GDM1 (cell line): Measurements from ENCODE around the gene TRPV3.
"Not testable (repeated sequence)": the region's sequence is repeated elsewhere in the genome, so short reads cannot be mapped to it uniquely, and the experiment has no call there.

Experiments used
- DNase-seq: peaks from one replicate; lab custom pipeline; 2025; lab: John Stamatoyannopoulos, UW

TRPV3 gene

DNA sequence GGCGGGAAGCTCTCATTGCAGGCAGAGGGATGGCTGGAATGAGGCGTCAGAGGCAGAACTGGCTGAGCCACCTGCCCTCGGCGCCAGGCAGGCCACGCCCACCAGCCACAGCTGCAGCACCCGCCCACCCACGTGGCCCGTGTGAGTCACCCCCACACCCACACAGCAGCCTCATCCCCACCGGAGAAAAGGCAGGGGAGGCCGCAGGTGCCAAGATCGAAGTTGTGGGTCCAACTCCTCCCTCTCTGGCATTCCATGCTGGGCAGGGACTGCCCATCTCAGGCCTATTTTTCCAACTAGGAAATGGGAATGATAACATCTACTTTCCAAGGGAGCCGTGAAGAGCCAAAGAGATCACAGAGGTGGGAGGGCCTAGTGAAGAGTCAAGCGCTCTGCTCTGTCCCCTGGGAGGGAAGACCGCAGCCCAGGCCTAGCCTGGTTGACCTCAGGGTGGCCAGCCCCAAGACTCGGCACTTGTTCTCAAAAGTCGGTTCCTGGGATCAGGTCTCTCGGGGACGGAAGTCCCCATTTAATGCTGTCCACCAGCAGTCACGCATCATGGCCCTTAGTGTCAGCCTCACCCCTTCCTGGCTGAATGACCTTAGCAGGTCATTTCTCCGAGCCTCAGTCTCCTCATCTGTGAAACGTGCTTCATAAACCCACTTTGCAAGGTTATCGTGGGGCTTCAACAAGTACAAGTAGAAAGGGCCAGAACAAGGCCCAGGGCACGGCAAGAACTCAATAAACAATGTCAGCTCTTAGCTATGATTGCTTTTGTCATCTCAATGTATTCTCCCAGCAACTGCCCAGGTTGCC lies at the start of gene TRPV3:
TSS of gene TRPV3 (minus strand) at position 45 of the 816 bp plus-strand sequence. CDS start 2,962 bp downstream, outside the sequence.
- DNase-seq: no peak

- DNase-seq: no peak
These were observed 46.3 kb upstream of the TRPV3 start for GRCh38 chr17:3603870-3604259.

- DNase-seq: no peak
These were observed 45.7 kb upstream of the TRPV3 start for GRCh38 chr17:3603119-3603869.

DNA sequence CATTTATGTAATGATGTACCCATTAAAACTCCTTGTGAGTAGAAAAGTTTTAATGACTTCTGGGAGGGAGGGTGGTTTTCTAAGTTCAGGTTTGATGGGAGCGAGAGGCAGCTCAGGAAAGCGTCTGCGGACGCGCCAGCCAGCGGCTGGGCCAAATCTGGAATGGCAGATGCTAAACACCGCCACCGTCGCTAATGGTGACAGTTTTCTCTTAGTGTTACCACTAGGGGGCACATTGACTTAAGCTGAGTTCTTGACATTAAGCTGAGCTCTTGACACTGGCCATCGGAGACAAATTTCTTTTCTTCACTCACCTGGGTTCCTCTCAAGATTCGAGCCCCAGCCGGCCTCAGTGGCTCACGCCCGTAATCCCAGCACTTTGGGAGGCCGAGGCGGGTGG lies 44.9 kb upstream of the TRPV3 start:
- DNase-seq: peak; percentile 40

GRCh38 chr17:3600529-3601205 lies 43.1 kb upstream of the TRPV3 start:
- DNase-seq: no peak

DNA sequence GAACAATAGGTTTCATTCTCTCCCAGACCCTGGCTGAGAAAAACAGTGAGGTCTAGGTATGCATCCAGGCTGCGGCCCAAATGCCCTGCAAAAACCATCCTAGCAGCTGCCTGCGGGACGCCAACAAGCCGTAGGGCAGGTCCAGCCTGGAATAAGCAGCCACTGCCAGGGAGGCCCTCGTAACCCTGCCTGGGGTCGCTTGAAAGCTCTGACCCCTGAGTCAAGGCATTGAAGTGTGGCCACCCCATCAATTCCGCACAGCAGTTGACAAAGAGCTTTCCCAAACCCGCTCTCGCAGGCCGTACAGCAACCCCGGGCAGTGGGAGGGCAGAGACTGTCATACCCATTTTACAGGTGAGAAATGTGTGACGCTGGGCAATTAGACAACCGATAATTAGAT lies 40.5 kb upstream of the TRPV3 start:
- DNase-seq: no peak

GRCh38 chr17:3596804-3597464 lies 39.3 kb upstream of the TRPV3 start:
- DNase-seq: no peak

GRCh38 chr17:3594976-3595375 lies 37.4 kb upstream of the TRPV3 start:
- no peak for DNase-seq

DNA sequence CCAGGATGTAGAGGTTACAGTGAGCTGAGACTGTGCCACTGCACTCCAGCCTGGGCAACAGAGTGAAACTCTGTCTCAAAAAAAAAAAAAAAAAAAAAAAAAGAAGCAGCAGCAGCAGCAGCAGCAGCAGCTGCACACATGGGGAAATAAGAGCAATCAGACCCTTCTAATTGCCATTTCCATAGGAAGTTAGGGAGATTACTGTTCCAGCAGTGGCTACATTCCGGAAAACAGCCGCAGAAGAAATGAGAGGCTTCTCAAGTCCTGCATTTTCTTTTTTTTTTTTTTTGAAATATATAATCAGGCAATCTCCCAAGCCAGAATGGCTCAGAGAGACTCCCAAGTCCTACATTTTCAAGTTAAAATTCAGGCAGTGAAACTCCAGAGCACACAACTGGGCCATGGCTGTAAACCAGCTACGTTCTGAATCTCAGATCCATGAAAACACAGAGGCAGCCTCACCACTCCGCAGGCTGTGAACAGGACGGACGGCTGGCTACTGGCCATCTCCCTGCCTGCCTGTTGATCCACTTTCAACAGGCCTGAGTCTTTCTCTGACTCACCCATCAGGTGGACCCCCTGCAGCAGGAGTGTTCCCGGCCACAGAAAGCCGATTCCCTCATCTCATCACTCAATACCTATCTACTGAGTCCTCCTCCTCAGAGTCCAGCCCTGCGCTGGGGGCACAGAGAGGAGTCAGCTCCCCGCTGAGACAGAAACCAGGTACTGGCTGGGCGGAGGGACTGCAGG lies 36.6 kb upstream of the TRPV3 start:
- DNase-seq: no peak

- no peak for DNase-seq
These were observed 35.8 kb upstream of the TRPV3 start for GRCh38 chr17:3593384-3593783.

- no peak for DNase-seq
These were observed 34.7 kb upstream of the TRPV3 start for GRCh38 chr17:3592216-3592860.

DNA sequence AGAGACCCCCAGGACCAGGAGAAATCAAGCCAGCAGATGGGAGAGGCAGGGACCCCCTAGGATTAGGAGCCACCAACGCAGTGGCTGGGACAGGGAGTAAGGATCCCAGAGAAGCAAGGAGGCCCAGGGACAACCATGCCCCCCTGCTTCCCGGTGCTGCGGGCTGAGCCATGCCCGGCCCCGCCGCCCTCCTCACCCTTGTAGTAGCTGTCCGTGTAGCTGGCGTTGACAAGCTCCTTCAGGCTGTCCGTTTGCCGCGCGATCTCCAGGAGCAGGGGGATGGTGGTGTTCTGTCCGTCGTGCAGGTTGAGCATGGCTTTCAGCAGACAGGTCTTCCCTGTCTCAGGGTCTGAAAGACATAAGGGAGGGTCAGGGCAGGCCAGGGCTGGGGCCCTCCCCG lies 33.2 kb upstream of the TRPV3 start:
- DNase-seq: no peak

DNA sequence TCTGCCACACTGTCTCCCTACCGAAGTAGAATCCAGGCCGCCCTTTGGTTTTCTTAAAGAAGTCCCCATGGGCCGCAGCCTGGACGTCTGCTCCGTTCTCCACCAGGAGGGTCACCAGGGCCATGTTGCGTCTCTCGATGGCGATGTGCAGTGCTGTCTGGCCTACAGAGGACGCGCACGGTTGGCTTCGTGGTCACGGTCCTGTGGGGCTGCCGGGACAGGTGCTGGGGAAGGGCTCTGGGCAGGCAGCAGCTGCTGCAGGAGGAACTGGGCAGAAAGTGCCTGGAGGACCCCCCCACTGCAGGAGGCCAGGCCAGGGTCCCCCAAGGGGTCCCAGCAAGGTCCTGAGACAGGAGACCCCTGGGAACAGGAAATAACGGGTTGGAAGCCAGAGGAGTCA lies 32.6 kb upstream of the TRPV3 start:
- DNase-seq: no peak

- DNase-seq: no peak
These were observed 32.2 kb upstream of the TRPV3 start for GRCh38 chr17:3589784-3590183.

- DNase-seq: no peak
These were observed 28.2 kb upstream of the TRPV3 start for GRCh38 chr17:3585826-3586225.

DNA sequence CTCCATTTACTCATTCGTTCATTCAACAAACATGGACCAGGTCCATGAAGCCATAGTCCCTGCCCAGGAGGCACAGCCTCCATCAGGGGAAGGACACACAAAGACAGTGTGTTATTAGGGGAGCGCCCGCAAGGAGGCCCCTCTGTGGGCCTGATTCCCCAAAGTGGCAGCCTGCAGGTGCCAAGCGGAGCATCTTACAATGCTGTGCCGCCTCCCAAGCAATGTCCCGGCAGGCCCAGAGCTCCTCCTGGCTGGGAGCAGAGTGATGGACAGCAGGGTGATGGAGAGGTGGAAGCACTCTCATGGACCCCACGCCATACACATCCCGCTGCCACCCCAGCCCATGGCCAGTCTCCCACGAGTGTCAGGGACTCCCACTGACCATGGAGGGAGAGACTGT lies 25.8 kb upstream of the TRPV3 start:
- DNase-seq: no peak

- DNase-seq: no peak
These were observed 25.3 kb upstream of the TRPV3 start for GRCh38 chr17:3582915-3583314.

DNA sequence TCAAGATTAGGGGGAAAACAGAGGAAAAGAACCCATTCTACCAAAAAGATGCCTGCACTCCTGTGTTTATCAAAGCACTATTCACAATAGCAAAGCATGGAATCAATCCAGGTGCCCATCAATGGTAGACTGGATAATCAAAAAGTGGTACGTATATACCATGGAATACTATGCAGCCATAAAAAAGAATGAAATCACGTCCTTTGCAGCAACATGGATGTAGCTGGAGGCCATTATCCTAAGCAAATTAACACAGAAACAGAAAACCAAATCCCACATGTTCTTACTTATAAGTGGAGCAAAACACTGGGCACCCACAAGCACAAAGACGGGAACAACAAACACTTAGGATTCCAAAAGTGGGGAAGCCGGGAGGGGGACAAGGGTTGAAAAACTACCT lies 21.1 kb upstream of the TRPV3 start:
- not testable (repeated sequence) for DNase-seq

- DNase-seq: no peak
These were observed 19.4 kb upstream of the TRPV3 start for GRCh38 chr17:3576970-3577369.

DNA sequence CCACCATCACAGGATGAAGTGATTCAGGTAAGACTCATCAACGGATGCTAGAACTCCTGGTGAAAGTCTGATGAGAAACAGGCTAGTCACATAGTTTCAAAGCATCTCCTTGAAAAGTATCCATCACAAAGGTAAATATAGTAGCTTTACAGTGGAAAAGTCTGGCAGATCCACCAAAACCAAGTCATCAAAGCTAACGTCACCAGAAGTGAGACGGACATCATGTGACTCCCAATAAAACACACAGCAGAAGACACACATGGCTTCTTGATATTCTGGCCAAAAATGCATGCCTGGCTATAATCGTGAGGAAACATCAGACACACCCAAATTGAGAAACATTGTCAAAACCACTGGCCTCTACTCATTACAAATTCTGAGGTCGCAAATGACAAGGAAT lies 17.9 kb upstream of the TRPV3 start:
- DNase-seq: no peak

DNA sequence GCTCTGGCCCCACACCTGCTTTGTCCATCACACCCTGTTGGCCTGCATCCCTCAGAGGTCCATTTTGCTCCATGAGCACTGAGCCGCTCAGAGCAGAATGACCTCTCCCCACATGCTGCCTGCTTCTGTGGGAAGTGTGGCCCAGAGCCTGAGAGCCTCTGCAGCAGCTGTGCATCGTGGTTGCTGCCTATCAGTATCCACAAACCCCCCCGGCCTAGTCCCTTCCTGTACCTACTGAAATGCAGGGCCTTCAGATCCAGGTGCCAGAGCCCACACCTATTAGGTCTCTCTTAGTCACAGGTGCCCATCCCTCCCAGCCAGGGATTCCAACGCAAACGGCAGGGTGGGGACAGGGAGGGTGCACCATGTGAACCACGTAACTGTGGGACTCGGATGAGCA lies 16.6 kb upstream of the TRPV3 start:
- no peak for DNase-seq
